HG03354 (cell line): Measurements from ENCODE around the gene THBS4.

ENCODE experiments used
- ATAC-seq: cut with Tn5 transposase; IDR thresholded peaks from one replicate; pipeline ENCODE4 v1.9.1; 2021; ENCODE audit warnings: mild to moderate bottlenecking; ENCODE audit not compliant: unreplicated experiment, poor library complexity, severe bottlenecking

Gene THBS4

DNA sequence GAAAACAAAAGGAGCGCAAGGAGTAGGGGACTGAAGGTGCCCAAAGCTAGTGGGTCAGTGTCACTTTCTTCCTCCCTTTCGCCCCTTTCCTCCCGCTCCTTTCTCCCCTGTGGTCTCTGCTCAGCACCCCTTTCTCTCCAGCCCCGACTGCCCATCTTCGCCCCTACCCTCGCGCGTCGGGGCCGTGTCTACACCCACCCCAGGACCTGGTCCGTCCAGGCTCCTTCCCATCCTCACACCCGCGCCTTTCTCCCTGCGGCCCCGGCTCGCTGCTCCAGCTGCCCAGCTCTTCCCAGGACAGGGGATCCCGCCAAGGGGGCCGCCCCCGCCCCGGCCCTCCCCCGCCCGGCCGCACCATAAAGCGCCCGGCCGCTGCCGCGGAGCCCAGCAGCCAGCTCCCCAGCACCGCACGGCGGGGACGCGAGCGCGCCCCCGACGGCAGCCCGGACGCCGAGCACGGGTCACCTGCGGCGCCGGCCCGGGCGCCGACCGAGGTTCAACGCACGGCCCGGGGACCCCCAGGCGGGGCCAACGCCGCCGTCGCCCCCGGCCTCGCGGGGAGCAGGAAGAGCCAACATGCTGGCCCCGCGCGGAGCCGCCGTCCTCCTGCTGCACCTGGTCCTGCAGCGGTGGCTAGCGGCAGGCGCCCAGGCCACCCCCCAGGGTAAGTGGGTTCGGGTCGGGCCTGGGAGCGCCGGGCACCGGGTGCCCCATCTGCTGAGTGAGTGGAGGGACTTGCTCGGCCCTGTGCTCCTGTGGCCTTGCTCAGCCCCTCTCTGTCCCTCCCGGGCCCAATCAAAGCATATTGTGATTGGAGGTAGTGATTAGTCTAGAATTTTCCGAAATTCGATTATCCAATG is at the start of gene THBS4:
TSS of gene THBS4 (plus strand) at position 387 of the 860 bp plus-strand sequence. CDS start at position 577, 190 bp downstream.
- ATAC-seq = no peak

DNA sequence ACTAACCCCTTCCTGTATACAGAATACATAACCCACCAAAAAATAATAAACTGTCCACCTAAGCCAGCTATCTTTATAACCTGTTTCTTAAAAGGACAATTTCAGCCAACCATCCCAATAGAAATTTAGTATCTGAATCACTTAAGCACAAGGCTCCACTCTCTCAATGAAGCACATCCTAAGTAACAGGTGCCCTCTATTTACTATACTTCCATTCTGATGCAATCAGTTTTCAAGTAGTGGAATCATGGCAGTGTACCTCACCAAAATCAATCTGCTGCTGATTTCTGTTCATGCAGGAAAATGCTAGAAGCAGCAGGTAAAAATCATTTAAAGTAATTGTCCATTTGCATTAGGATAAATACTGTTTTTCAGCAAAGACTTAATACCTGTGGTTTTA is 48.9 kb upstream of the THBS4 start:
- ATAC-seq = no peak

DNA sequence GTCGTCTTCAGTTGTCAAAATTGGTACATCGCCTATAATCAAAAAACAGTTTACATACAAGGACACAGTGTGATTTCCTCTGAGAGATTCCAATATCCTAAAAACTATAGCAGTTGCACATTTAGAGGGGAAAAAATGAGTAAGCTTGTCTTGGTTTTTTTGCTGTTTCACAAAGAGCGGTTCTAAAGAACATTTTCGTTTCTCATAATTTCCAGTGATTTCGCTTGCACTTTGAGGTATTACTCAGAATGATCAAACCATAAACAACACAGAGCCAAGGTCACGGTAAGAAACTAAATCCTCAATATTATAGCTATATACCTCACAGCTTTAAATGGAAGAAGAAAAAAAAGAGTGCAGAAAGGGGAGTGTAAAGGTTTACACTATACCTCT is 44.9 kb upstream of the THBS4 start:
- ATAC-seq = peak; percentile 48

DNA sequence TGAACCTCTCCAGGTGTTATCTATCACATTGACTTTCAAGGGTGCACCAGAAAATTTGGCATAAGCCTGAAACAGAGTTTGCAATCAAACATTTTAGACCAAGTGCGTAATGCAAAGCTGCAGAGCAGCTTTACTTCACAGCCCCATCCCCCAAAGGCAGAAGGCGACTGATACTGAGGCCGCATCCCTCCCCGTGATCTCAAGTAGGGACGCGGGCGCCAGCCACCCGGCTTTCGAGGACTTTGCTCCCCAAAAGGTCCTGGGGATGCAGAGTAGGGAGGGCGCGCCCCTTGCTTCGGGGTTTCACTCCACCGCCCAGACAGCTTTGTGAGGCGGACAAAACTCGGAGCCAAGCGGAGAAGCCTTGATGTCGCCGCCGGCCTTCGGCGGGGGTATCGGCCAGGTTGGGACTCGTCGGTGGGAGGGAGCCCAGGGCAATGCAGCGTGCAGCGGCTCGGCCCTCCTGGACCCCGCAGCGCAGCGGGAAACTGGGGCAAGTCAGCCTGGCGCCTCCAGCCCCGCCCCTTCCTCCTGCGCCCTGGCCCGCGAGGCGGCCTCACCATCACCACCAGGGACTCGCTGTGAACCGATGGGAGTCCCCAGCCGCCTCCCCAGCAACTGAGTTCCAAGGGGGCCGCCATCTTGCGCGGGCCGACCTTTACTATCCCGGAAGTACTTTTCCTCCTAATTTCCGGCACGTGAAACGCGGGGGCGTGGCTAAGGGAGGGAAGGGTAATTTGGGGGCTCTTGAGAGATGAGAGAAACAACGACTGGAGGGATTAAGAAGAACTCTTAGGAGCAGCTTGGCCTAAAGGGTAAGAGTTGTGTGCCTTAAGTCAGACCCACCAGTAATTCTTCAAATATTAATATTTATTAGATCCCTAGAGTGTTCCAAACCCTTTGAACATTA is 44.3 kb upstream of the THBS4 start, which contains the start of gene MTX3:
TSS of gene MTX3 (minus strand) at position 665 of the 910 bp plus-strand sequence. CDS start at position 641, 24 bp downstream.
- ATAC-seq = peak; percentile 89

DNA sequence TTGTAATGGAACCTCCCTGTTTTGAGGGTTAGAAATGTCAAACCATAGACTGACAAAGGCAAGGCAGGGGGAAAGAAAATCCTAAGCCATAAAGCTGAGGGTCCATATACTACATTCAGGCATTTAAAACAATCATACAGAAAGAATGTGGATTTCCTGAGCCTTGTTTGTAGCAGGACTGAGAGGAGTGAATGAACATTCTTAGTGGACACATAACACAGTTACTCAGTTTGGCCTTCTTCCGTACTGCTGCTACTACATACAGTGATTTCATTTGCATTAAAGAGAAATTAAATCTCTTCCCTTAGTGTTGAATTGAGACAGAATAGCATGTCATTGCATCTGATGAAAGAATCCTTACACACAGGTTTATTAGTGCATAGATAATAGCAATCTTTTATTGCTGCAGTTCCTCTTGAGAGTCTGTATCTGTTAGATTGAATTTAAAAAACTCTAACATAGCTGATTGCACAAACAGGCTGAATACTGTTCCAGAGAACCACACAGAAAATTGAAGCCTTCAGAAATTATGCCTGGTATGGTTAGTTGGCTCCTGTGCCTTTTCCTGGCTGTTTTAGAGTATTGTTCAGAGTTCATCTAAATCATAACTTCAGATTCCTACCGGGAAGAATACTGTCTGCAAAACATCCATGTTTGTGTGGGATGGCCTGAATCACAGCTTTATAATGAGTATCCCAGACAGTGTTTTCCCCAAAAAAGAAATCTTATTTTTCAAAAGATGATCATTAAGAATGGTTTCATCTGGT is 42.1 kb upstream of the THBS4 start:
- no peak for ATAC-seq

DNA sequence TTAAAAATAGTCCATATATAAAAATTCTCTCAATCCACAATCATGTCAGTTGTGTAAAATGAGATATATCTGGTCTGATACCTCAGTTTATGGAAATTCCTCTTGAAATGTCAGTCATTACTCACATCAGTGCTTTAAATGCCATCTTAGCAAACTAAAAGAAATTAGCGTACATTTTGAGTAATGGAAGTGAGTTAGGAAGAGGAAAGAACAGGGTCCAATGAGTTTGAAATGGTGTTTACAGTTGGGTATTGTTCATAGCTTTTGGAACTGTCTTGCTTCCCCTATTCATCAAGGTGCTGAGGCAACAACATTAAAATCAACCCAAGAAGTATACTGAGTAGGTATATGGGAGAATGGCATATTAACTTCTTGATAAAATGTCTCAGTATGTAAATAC is 35.4 kb upstream of the THBS4 start:
- no peak for ATAC-seq

DNA sequence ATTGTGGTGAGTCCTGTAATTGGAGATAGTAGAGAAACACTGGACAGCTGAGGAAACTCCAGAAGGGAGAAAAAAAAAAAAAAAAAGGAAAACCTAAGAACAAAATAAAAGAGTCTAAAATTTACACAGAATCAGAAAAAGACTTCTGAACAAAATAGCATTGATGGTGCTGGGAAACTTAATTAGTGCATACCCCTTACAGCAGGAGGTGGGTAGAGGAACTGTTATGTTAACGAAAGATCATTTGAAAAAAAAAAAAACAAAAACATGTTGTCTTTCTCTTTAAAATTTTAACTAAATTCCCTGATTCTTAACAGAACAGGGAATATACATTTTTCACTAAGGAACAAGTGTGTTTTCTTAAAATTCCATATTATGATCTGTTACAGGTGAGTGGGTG is 32.5 kb upstream of the THBS4 start:
- ATAC-seq = no peak

DNA sequence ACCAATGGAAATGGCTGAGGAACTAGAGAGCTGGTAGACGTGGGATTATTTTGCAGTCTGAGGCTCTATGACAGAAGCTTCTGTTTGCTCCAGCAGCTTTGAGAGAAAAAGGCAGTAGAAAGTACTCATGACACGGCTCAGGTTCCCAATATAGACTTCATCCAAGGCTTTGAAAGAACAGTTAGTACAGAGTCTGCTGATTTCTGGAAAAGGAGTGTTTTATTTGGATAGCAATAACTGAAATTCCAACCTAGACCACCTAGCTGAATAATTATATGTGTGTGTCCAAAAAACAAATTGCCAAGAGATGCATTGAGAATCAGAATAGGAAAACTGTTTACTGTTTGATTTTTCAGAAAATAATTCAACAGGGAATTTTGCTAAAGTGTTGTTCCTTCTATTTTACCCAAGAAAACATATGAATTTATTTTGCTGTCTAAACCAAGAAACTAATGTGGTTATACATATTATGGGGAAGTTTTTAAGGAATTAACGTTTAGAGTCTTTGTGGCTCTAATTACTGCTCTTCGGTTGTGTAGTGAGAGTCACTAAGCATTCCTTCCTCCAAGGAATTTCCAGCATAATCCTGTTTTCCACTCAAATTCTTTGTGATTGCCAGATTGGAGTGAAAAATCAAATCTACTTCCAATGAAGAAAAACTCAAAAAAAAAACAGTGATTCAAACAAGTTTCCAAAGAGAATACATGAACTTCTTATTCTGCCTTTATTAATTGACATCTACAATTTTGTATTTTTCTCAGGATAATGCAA is 26.0 kb upstream of the THBS4 start:
- ATAC-seq = no peak

DNA sequence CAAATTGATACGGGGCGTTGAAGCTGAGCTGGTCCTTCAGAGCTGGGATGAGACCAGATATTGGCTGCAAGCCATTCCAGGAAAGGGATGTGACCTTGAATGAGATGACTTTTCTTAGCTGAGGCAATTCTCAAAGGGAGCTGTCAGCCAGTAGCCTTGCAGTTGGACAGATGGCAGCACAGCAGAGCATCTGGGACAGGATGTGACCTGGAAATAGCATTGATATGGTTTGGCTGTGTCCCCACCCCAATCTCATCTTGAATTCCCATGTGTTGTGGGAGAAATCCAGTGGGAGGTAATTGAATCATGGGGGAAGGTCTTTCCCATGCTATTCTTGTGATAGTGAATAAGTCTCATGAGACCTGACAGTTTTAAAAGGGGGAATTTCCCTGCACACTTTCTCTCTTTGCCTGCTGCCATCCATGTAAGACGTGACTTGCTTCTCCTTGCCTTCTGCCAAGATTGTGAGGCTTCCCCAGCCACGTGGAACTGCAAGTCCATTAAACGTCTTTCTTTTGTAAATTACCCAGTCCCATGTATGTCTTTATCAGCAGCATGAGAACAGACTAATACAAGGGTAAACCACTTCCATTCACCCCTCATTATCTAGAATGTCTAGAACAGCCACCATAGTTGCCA is 24.3 kb upstream of the THBS4 start:
- ATAC-seq = no peak

DNA sequence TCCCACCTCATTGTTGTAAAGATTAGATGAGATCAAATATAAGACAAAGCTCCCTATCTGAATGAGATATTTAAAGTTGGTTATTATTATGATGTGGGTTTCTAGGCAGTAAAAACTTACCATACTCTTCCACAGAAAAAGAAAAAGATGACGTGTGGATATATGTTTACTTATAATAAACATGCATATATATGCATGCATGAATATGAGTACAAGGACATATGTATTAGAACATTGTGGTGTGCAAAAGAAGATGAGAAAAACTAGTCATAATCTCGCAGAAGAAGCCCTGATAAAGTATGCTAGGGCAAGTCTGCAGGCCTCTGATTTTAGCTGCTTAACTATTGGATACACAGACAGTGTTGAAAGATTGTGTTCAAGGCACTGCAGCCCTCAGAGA is 10.1 kb upstream of the THBS4 start:
- ATAC-seq = no peak

DNA sequence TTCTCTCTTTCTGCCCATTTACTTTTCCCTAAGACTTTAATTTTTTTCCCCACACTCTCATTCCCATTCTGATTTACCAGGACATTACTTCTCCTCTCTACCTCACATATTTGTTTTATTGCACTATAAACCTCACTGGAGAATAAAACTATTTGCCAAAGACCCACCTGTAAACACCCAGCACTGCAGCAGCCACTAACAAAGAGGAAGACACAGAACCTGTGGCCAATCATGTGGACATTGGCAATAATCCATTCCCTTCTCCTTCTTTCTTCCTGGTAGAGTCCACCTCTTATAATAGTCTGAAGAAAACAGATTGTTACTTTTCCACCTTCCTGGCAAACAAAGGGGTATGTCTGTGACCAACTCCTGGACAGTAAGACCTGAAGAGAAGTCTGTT is 8.3 kb upstream of the THBS4 start:
- no peak for ATAC-seq

DNA sequence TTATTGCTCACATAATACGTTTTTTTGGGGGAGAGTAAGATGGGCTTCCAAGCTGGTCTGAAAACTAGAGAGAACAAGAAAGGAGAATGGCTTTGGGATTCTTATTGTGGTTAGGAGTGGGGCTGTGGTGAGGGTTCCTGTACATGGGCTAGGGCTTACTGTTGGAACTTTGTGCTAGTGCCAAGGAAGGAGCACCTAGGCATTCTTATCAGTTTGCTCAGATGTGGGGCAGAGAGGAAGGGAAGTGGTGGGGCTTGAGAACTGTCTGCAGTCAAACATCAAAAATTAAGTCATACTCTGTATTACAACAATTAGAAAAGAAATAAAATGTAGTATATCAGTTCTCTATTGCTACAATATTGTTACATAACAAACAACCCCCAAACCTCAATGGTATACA is 4.0 kb upstream of the THBS4 start:
- no peak for ATAC-seq

DNA sequence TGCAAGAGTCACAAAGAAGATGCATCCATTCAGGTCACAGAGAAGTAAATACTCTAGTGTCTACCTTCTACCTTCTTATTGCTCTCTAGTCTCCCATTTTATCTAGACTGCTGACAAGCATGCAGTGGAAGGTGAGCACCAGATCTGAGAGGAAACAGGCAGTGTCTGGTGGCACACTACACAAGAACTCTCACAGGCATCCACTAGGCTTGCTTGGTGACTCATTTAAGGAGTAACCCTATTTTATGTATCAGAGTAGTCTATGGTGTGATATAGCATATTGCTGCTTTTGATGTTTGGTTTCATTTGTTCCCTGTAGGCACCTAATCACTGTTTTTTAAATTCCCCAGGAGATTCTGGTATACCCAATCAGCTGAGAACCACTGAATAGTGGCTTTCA is 1.6 kb upstream of the THBS4 start:
- no peak for ATAC-seq

DNA sequence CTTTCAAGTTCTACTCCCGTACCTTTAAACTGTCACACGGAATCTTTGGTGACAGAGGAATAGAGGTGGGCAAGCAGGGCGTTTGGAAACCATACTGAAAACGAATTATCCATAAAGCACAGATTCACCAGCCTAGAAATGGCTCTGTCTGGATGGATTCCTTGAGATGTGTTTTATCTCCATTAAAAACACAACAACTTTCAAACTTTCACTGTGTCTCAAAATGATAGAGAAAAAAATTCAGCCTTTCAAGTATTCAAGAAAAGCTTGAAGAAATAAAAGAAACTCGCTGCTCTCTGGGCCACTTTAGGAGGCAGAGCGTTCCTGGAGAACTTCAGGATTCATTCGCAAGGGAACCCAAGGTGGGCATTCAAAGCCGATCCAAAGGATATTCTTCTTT is 589 bp upstream of the THBS4 start:
- ATAC-seq = no peak

DNA sequence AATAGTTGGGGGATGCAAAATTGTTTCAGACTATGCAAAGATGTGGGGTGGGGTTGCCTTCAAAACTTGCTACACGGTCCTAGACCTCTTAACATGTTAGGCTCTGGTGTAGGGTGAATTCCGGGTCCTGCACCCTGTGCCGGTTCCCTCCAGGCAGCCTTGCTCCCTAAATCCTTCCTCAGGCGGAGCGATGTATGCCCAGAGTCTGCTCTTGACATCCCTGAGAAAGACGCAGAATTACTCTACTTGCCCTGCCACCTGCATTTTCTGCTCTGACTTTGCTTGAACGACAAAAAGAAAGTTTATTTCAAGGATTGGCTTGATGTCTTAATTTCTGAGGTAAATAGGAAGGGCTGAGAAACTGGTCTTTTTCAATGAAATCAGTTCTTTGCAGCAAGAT is 691 bp downstream of the THBS4 start:
- ATAC-seq = no peak

DNA sequence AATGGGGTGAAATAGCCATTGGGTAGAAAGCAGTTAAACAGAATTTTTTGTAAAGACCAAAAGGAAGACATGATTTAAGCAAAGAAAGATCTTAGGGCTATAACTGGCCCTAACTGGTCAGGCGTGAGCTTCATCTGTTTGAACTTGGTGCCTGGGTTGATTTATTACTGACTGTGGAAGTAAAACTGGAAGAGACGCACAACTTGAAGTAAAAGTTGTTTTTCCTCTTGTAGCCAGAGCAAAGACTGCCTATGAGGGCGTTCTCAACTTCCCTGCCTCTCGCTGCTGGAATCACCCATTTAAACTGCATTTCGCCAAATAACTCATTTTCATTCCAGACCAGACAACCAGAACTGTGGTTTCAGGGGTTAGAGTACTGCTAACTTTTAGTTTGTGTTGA is 1.5 kb downstream of the THBS4 start:
- ATAC-seq = no peak

DNA sequence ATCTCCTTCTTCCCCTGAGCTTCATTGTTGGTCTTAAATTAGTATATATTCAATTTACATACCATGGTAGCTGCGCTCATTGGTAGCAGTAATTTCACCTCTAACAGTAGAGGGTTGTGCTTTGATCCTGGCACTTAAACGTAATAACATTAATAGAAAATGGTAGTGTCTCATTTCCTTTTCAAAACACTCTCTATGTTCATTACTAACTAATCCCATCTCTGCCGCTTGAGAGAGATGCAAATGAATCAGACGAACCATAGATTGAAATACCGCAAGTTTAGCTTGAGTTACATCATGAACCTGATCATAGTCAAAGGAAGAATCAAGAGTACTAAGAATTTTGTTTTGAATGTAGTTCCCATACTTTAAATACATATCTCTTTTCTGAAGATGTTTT is 2.2 kb downstream of the THBS4 start:
- ATAC-seq = no peak

DNA sequence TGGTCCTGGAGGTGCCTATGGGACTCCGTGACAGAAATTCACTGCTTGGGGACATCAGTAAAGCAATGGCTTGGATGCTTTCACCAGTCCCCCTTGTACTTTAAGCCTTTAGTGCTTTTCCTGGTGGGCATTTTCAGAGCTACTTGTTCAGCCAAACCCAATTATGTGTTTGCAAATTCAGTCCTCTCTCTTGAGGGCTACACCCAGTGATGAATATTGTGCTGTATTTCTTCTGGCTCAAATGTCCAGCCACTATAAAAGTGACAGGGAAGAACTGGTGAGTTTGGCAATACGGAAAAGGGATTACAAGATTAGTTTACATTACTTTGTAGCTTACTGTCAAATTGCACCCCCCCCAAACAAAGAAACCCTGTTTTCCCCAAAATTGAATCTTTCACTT is 4.5 kb downstream of the THBS4 start:
- no peak for ATAC-seq

DNA sequence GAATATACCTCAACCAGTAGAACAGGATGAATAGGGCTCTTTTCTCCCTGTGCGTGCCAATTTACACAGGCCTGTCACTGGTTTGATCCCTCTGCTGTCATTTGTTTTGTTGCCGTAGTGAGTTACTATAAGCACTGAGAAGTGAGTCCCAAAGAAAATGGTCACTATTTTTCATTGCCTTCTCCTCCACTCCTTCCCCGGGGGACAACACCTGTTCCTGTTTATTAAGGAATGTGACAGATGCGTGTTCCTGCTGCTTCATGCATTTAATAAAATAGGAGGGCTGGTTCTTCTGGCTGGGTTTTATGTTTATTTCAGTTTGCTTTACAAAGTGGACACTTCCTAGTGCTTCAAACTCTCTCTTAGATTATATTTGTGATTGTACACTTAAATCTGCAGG is 6.4 kb downstream of the THBS4 start:
- no peak for ATAC-seq
